GM12878 (cell line): ENCODE data around the gene TAF11.

Experiments used
- BCLAF1 ChIP-seq: fragments of 450-650 bp; IDR thresholded peaks from 2 replicates; pipeline ENCODE4 v1.6.1; 2017; ENCODE audit warnings: antibody characterized with exemption, mild to moderate bottlenecking, moderate library complexity
- CEBPB ChIP-seq, 2 experiments: fragments of 150-350 bp in 1 of 2; IDR thresholded peaks; 2 replicates each; pipeline ENCODE4 v1.6.1; 2012 to 2014; ENCODE audit warnings: low read depth in 2 of 2, low read length in 2 of 2, borderline replicate concordance in 1 of 2, inconsistent platforms in 1 of 2
- CTCF ChIP-seq, 3 experiments: IDR thresholded peaks in 2 of 3; conservative IDR thresholded peaks in 1 of 3; 2 replicates each; pipeline ENCODE4 v1.5.1; 2011; ENCODE audit warnings: low read depth in 3 of 3, low read length in 3 of 3, mild to moderate bottlenecking in 3 of 3, control low read depth in 2 of 3, moderate library complexity in 2 of 3, inconsistent platforms in 1 of 3, mixed read lengths in 1 of 3; ENCODE audit not compliant: control insufficient read depth in 2 of 3, insufficient read depth in 1 of 3; ENCODE audit errors: extremely low read depth in 1 of 3
- ELK1 ChIP-seq: IDR thresholded peaks from 2 replicates; pipeline ENCODE4 v1.6.1; 2012; ENCODE audit warnings: low read depth, low read length, improper control_type of control experiment
- EZH2 ChIP-seq: IDR thresholded peaks from 2 replicates; pipeline ENCODE4 v1.6.1; 2012; ENCODE audit warnings: low read depth, mild to moderate bottlenecking, control low read depth, inconsistent platforms, low read length, borderline replicate concordance; ENCODE audit not compliant: control insufficient read depth
- IRF4 ChIP-seq: IDR thresholded peaks from 2 replicates; pipeline ENCODE4 v1.6.1; 2011; ENCODE audit warnings: low read depth, low read length
- MLLT1 ChIP-seq: fragments of 450-650 bp; IDR thresholded peaks from 2 replicates; pipeline ENCODE4 v1.6.1; 2016; ENCODE audit warnings: mild to moderate bottlenecking
- NRF1 ChIP-seq: conservative IDR thresholded peaks from 2 replicates; pipeline ENCODE4 v1.6.1; 2011; ENCODE audit warnings: mild to moderate bottlenecking, low read depth, low read length, improper control_type of control experiment
- PBX3 ChIP-seq: IDR thresholded peaks from 2 replicates; pipeline ENCODE4 v1.6.1; 2011; ENCODE audit warnings: mild to moderate bottlenecking, low read depth, low read length, moderate library complexity; ENCODE audit not compliant: insufficient replicate concordance
- PKNOX1 ChIP-seq: fragments of 450-650 bp; IDR thresholded peaks from 2 replicates; pipeline ENCODE4 v1.6.1; 2016; ENCODE audit warnings: mild to moderate bottlenecking
- POLR2A ChIP-seq: IDR thresholded peaks from 2 replicates; pipeline ENCODE4 v1.6.1; 2011; ENCODE audit warnings: low read depth, mild to moderate bottlenecking, low read length
- POLR2AphosphoS5 ChIP-seq: IDR thresholded peaks from 2 replicates; pipeline ENCODE4 v1.6.1; 2011; ENCODE audit warnings: mild to moderate bottlenecking, low read length, inconsistent platforms
- USF2 ChIP-seq: IDR thresholded peaks from 2 replicates; pipeline ENCODE4 v1.6.1; 2011; ENCODE audit warnings: low read depth, low read length, improper control_type of control experiment, borderline replicate concordance
- YBX1 ChIP-seq: fragments of 450-650 bp; IDR thresholded peaks from 2 replicates; pipeline ENCODE4 v1.6.1; 2016; ENCODE audit warnings: antibody characterized with exemption

- TF ChIP-seq CTCF (IDR thresholded peaks at IDR 0.05 in 2 of 3, conservative IDR thresholded peaks at IDR 0.05 in 1 of 3; ENCODE audit: control insufficient read depth in 2 of 3, extremely low read depth in 1 of 3, insufficient read depth in 1 of 3, low read depth in 3 of 3, low read length in 3 of 3) (no peak), PBX3 (no peak), PKNOX1 (no peak), CEBPB (IDR thresholded peaks at IDR 0.05; ENCODE audit: borderline replicate concordance in 1 of 2, low read depth in 2 of 2, low read length in 2 of 2) (no peak), MLLT1 (no peak), EZH2 (no peak), POLR2A (no peak), POLR2AphosphoS5 (no peak), BCLAF1 (no peak), USF2 (no peak), IRF4 (no peak), NRF1 (no peak), YBX1 (no peak), ELK1 (no peak)
These were observed 34.4 kb upstream of the TAF11 start for GRCh38 chr6:34922177-34922663.
